ENCODE measurements around the gene SHANK2.

The SHANK2 gene

GRCh38 chr11:71268706-71269321 is 16.4 kb upstream of the SHANK2 start:
- DNase-seq: no peak

GRCh38 chr11:71267807-71268421 is 15.5 kb upstream of the SHANK2 start:
- no peak for DNase-seq

GRCh38 chr11:71266114-71266833 is 13.9 kb upstream of the SHANK2 start:
- no peak for DNase-seq

DNA sequence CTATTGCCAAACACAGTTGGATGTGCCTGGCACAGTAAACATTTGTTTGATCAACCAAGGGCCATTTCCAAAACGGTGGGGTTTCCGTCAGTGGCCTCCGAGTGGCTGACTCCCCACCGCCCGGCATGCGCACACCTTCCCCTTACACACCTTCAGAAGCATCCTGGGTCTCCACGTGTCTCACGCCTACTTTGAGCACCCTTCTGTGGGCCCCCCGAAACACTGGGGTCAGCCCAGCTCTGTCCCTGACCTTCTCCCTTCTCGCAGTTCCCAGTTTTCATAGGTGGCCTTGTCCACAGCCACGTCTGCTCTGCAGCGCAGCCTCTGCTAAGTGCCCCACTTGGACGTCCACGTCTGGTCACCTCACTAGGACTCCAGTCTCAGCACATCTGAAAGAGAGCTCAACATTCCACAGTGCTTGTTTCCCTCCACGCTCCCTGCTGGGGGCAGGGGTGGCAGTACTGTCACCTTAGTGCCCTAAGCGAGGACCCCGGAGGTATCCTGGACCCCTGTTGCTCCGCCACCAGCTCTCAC is 13.2 kb upstream of the SHANK2 start:
- DNase-seq: no peak

DNA sequence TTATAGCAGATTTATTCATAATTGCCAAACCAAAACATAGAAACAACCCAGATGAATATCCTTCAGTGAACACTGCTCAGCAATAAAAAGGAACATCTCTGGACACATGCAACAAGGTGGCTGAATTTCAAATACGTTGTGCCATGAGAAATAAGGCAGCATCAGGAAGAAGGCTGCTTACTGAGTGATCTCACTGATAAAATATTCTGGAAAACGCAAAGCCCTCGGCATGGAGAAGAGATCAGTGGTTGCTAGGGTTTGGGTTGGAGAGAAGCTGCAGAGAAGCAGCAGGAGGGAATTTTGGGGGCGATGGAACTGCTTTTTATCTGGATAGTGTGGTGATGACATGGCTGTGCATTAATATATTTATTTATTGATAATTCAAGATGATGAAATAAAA is 11.0 kb upstream of the SHANK2 start:
- DNase-seq: no peak

DNA sequence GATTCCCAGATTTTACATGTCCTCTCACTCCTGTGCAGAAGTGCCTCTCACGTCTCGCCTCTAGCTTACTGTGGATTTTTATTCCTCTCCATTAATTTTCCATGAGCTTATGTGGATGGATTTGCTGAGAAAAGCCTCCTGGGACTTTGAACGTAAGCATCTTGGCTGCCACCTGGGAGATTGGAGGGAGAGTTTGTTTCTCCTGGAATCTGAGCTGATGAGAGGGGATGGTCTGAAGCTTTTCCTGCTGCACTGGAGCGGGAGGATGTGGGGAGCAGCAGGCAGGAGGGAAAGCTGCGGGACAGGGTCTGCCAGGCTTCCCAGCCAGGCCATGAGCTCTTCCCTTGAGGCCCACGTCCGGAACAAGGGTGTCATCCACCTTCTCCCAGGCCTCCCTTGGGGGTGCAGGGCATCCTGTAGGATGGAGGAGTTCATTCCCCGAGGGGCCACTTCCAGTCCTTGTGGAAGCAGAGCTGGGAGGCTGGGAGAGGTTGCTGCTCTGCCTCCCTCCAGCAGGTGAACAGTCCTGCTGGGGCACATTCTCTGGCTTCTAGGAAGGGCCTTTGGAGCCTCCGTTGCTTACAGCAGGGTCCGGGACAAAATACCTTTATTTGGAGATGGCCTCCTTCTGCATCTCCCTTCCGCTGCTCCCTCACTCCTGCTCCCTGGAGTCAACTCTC is 3.6 kb upstream of the SHANK2 start:
- DNase-seq: no peak

DNA sequence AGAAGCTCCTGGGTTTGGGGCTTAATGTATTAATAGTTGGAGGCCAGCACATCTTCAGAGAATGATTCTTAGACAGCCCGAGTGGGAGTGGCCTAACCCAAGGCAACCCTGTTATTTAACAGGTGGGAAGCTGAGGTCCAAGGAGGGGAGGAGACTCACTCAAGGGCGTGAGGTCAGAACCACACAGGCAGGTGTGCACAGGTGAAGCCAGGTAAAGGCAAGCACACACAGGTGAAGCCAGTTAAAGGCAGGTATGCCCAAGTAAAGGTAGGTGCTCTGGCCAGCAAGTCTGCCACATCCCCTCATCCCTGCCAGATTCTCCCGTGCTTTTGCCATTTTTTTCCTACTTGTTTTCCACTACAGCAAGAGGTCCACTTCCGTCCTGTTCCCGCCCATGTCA is 2.9 kb upstream of the SHANK2 start:
- no peak for DNase-seq

DNA sequence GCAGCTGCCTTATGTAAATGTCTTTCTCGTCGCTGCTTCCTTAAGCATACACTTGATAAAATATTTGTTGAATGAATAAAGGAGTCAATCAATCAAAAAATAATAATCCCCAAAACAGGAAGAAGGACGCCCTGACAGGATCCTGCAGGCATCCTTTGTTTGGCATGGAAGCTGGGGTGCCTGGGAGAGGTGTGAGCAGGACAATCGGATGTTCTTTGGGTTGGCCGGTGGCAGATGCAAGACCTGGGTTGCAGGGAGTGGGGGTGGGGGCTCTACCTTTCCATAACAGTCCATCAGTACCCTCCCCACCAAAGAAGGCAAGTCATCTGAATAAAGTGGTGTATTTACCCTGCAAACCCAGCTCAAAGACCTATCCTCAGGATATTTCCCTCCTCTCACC is 1.4 kb upstream of the SHANK2 start:
- DNase-seq: no peak

DNA sequence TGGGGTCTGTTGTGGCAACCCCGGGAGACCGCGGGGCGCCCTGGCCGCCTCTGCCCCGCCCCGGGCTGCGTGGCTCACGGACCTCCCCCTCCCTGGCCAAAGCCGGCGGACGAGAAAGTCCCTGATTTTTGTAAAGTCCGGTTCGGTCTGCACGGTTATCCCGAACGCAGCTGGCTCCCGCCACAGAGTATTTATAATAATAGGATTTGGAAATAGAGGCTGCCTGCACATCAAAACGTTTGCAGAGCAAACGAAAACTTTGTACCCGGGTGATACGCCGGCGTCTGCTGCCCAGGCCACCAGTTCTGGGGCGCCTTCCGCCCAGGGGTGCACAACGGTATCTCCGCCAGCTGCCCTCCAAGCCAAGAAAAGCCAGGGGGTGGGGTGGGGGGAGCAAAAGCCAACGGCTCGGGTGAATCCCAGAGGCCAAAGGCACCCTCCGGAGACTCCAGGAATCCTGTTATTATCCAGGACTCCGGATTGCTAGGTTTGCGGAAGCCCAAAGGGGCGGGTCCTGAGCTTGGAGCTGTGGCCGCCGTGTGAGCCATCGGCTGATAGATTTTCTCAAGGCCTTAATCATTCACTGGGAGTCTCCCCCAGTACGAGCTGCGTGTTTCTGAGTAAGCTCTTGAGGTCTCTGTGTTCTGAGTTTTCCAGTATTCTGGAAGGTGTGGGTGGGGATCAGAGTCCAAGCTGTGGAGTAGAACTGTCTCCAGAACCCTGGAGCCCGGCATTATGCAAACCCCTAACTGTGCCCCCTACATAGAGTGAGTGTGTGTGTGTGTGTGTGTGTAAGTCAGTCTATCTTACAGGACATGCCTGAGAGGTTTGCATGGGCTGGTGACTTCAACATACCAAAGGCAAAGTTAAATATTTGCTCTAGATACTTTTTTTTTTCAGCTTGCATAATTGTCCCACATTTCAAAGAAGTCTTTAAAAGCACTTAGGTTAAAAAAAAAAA is 673 bp upstream of the SHANK2 start:
- no peak for DNase-seq

DNA sequence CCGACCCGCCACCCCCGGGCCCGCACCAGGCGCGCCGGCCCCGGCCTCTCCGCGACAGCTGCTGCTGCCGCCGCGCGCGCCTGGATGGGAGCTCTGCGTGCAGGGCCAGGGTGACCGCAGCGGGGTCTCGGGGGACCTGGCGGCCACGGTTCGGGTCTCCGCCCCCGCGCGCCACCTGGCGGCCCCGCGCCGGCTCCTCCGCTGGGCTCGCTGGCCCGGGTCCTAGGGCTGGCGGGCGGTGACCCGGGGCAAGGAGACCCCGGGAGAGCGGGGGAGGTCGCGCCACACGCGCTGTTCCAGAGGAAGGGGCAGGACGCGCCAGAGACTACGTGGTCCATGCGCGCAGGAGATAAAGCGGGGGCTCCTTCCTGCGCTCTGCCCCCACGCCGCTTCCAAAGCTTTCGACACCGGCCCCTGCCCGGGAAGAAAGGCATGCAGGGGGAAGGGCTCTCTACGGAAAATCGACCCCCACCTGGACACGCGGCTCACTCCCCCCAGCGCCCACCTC is 562 bp downstream of the SHANK2 start:
- DNase-seq: no peak

DNA sequence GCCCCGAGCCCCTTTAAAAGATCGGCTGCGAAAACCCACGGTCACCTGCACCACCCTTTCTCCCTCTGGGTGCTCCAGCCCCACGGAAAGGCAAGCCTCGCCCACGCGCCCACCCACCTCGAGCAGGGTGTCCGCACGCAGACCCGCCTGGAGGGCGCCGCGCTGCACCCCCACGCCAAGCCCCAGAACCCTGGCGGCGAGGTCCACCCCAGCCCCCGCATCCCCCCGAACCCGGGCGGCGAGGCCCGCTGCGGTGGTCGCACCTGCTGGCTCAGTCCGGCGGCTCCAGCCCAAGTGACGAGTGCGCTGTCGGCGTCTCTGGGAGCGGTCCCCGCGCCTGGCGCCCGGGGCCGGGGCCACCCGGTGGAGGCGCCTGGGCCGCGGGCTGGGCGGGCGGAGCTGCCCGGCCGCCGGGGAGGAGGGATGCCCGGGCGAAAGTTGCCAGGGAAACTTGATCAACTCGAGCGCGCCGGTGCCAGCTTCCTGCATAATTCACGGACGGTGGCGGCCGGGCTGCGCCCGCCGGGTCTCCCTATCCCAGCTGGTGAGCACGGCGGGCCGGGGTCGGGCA is 1.1 kb downstream of the SHANK2 start:
- no peak for DNase-seq

DNA sequence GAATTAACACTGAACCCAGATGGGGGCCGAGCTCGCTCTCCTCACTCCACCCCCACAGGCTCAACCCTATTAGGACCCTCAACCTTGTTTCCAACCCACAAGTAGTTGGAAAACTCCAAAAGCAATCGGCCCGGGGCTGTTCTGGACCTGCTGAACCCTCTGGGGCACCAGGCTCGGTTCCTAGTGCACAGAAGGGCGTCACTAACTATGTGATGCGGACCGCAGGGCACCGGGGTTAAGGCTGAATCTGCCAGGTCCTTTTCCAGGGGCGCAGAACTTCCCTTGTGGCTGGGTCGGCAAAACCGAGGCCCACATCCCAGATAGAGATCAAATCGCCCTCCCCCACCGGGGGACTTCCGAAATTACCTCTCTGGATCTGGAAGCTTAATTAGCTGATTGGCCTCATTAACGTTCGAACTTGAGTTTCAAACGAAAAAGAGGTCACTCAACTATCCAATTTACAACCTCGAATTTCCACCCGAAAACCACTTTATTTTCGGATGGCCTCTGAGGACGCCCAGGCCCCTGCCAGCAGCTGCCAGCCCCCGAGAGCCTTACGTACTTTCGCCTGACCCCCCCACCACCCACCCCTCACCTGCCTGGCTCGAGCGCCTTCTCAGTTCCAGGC is 1.7 kb downstream of the SHANK2 start:
- DNase-seq: no peak

DNA sequence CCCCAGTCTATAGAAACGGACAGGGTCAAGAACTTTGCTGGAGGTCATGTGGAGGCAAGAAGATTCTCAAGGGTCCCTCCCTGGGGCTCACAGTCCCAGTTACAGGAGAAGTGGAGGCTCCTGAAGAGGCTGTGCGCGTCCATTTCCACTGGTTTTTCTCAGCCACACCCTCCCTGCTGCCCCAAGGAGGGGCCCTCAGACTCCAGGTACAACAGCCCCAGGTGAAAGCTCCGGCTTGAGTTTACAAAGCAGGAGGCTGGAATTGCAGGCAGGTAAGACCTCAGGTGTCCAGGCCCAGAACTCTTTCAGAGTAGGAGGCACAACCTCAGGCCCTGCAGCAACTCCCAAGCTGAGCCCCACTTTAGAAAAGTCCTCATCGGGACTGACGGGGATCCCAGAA is 3.1 kb downstream of the SHANK2 start:
- DNase-seq: no peak

- DNase-seq: no peak
Observed at GRCh38 chr11:71248656-71249055, 3.7 kb downstream of the SHANK2 start.

- no peak for DNase-seq
Observed at GRCh38 chr11:71248251-71248570, 4.2 kb downstream of the SHANK2 start.

- no peak for DNase-seq
Observed at GRCh38 chr11:71247551-71248250, 4.7 kb downstream of the SHANK2 start.

DNA sequence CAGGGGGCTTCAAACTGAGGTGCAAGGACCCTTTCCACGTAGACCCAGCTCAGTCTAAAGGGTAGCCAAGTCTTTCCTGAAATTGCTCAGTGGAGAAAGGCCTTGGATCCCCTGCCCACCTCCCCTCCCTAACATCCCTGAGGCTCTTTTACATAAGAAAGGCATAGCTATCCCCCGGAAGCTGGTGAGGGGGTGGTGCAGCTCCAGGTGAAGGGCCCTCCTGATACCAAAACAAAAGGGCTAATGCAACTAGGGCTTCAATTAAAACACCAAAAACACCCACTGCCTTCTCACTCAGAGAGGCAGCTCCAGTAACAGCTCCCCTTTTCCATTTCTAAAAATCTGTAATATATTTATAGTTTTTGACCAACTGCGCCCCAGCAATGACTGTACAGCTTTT is 5.8 kb downstream of the SHANK2 start:
- DNase-seq: no peak

- DNase-seq: no peak
Observed at GRCh38 chr11:71245601-71246391, 6.6 kb downstream of the SHANK2 start.

GRCh38 chr11:71244116-71244810 is 8.1 kb downstream of the SHANK2 start:
- no peak for DNase-seq

Measured in inflammatory macrophage treated with lipopolysaccharide for 4 hours (primary cell).